ENCODE results near the gene PNLIP.

Gene PNLIP

DNA sequence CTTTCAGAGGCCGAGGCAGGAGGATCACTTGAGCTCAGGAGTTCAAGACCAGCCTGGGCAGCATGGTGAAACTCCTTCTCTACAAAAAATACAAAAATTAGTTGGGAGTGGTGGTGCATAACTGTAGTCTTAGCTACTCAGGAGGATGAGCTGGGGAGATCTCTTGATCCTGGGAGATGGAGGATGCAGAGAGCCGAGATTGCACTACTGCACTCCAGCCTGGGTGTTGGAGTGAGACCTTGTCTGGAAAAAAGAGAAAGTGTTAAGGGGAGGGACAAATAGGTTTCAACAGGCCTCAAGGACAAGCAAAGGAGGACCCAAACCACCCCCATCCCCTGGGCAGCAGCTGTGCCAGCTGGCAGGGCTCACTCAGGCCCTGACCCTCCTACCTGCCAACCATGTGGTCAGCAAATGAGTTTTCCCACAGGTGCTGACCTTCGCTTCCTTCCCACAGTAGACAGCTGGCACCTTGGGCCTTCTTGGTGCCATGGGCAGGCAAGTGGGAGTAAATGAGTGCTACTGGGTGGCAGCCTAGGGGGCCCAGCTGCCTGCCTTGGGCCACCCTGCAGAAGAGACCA, 69.6 kb downstream of the PNLIP start:
- DNase-seq (ENCODE audit: low spot score): no peak

All from globus pallidus (tissue), 1 donor.